ENCODE data around the gene SPC24.

GRCh38 chr19:11175920-11176319, 20.3 kb upstream of the SPC24 start:
- TF ChIP-seq POLR2A (IDR thresholded peaks at IDR 0.05; ENCODE audit: low read depth) (no peak), CTCF (IDR thresholded peaks at IDR 0.05) (no peak), EP300 (IDR thresholded peaks at IDR 0.05) (no peak), POLR2AphosphoS5 (IDR thresholded peaks at IDR 0.05) (no peak)
